SK-N-SH (cell line): Measurements from ENCODE around the gene SMCO4.

Experiments
- GATA2 ChIP-seq: sonication (generic); formaldehyde crosslinking; IDR thresholded peaks from 2 replicates; pipeline ENCODE4 v1.5.0; 2020; ENCODE audit warnings: mild to moderate bottlenecking, missing genetic modification reagents
- NFIC ChIP-seq: IDR thresholded peaks from 2 replicates; pipeline ENCODE4 v1.4.0; 2012; ENCODE audit warnings: borderline replicate concordance
- YY1 ChIP-seq: IDR thresholded peaks from 2 replicates; pipeline ENCODE4 v1.4.0; 2012; ENCODE audit warnings: low read depth, mild to moderate bottlenecking
- TF ChIP-seq, protein P1 (sequence below): IDR thresholded peaks from 2 replicates; pipeline ENCODE4 v1.6.1; 2012; ENCODE audit warnings: mild to moderate bottlenecking, low read depth, low read length, moderate library complexity
- TF ChIP-seq, protein P2 (sequence below): fragments of 200-600 bp; sonication (generic); IDR thresholded peaks from 2 replicates; pipeline ENCODE4 v1.6.1; 2017; ENCODE audit warnings: antibody characterized with exemption, mild to moderate bottlenecking, moderate library complexity
- TF ChIP-seq, protein P3 (sequence below): IDR thresholded peaks from 2 replicates; pipeline ENCODE4 v1.4.0; 2012; ENCODE audit warnings: low read depth, borderline replicate concordance

DNA sequence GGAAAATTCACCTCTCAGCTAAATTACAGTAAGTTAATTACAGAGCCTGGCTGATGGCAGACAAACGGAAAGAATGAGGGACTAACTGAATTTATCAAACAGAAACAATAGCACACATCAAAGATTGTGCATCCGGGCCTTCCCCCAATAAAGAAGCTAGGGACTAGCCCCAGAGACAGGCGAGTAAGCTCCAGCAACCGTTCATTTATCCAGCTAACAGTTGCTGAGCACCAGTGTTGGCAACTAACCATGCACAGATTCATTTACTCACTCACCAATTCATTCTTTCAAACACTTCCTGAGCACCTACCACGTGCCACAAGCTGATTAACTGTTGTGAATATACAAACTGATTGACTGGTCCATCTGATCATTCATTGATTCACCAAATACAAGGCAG is 51.2 kb downstream of the SMCO4 start:
- TF ChIP-seq, protein P1, sequence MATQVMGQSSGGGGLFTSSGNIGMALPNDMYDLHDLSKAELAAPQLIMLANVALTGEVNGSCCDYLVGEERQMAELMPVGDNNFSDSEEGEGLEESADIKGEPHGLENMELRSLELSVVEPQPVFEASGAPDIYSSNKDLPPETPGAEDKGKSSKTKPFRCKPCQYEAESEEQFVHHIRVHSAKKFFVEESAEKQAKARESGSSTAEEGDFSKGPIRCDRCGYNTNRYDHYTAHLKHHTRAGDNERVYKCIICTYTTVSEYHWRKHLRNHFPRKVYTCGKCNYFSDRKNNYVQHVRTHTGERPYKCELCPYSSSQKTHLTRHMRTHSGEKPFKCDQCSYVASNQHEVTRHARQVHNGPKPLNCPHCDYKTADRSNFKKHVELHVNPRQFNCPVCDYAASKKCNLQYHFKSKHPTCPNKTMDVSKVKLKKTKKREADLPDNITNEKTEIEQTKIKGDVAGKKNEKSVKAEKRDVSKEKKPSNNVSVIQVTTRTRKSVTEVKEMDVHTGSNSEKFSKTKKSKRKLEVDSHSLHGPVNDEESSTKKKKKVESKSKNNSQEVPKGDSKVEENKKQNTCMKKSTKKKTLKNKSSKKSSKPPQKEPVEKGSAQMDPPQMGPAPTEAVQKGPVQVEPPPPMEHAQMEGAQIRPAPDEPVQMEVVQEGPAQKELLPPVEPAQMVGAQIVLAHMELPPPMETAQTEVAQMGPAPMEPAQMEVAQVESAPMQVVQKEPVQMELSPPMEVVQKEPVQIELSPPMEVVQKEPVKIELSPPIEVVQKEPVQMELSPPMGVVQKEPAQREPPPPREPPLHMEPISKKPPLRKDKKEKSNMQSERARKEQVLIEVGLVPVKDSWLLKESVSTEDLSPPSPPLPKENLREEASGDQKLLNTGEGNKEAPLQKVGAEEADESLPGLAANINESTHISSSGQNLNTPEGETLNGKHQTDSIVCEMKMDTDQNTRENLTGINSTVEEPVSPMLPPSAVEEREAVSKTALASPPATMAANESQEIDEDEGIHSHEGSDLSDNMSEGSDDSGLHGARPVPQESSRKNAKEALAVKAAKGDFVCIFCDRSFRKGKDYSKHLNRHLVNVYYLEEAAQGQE = no peak
- TF ChIP-seq NFIC = no peak
- TF ChIP-seq, protein P2, sequence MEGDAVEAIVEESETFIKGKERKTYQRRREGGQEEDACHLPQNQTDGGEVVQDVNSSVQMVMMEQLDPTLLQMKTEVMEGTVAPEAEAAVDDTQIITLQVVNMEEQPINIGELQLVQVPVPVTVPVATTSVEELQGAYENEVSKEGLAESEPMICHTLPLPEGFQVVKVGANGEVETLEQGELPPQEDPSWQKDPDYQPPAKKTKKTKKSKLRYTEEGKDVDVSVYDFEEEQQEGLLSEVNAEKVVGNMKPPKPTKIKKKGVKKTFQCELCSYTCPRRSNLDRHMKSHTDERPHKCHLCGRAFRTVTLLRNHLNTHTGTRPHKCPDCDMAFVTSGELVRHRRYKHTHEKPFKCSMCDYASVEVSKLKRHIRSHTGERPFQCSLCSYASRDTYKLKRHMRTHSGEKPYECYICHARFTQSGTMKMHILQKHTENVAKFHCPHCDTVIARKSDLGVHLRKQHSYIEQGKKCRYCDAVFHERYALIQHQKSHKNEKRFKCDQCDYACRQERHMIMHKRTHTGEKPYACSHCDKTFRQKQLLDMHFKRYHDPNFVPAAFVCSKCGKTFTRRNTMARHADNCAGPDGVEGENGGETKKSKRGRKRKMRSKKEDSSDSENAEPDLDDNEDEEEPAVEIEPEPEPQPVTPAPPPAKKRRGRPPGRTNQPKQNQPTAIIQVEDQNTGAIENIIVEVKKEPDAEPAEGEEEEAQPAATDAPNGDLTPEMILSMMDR = no peak
- TF ChIP-seq GATA2 (CRISPR knock-in tag) = no peak
- TF ChIP-seq, protein P3, sequence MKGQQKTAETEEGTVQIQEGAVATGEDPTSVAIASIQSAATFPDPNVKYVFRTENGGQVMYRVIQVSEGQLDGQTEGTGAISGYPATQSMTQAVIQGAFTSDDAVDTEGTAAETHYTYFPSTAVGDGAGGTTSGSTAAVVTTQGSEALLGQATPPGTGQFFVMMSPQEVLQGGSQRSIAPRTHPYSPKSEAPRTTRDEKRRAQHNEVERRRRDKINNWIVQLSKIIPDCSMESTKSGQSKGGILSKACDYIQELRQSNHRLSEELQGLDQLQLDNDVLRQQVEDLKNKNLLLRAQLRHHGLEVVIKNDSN = no peak
- no peak for TF ChIP-seq YY1
